CD4-positive, alpha-beta T cell treated with Interferon gamma for 1 hour (primary cell): ENCODE measurements around the gene SLC44A3.

ENCODE experiments used
- DNase-seq: peaks from one replicate; pipeline ENCODE4 v3.0.0-alpha.2; 2020

The SLC44A3 gene

DNA sequence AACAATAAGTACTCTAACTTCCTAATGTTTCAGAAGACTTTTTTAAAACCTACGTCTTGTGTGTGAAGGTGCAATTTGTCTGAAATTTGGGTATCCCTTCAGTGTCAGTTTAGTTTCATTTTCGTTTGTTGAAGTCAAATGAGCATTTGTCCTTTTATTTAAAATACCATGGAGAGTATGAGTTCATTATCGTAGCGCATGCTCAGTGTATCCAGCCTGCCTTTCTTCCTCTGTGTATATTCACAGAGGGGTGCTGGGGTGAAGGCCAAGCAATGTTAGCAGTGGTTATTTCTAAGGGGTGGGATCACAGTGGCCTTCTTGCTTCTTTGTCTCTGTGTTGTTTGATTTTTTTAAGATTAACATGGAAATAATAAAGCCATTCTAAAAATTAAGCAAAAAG, 63.5 kb downstream of the SLC44A3 start:
- no peak for DNase-seq

DNA sequence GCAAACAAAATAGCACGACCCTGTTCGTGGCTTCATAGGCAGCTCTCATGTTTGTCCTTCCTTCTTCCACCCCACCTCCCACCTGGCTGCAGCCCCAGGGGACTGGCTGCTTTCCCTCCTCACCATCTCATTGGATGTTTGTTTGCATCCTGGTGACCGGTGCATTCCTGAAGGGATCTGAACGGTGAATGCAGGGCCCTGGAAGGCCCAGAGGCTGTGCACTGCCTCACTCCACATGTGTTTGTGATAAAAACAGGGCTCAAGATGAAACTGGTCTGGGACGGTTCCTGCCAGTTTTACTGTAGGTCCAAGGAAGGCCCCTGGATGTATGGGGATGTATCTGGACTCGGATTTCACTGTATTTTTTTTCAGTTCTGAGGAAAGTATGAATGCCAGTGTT, 63.9 kb downstream of the SLC44A3 start:
- DNase-seq: no peak

DNA sequence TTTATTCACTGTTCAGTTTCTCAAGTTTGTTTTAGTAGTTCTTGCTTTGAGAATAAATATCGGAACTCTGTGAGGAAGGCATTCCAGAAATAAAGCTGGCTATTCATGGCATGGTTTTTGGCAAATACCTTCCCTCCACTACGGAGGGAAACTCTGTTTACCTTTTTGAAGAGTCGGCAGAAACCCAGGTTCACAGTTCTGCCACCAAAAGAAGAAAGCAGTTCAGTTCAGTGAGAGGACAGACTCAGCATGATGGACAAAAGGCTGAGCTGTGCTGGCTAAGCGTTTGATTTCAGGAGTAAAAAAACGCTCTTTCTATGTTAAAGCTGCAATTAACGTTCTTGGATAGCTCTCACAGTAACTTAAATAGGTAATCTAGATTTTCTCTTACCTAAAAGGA, 64.3 kb downstream of the SLC44A3 start:
- no peak for DNase-seq

DNA sequence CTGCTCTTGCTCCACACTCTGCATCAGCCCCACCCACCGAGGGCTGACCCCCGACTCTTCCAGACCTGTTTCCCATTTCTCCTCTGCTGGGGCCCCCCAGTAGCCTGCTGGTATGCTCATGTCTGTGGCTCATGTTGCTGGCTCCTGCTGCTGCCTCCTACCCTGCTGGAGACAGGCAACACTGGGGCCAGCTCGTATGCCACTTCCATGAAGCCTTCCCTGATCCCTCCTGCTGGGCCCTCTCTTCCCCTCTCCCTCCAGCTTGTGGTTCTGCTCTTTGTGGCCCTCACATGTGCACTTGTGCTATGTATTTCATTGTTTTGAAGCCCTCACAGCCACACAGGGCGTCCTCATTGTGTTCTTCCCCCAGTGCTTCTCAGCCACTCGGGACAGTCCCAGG, 66.2 kb downstream of the SLC44A3 start:
- no peak for DNase-seq

DNA sequence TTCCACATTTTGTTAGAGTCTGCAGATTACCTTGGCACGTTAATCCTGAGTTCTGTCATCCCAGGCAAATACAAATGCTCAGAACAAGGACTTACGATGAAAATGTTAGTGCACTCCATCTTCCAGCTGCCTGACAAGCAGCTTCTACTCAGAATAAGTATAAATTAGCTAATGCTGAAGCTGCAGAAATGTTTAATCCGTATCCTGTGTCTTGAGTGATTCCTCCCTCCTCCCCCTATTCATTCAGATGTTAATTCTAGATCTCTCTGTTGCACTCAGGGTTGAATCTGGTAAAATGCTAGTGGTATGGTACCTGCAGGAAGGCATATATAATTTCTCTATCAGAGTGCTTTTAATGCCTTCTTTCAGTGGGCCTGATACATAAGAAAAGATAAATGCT, 66.9 kb downstream of the SLC44A3 start:
- no peak for DNase-seq

DNA sequence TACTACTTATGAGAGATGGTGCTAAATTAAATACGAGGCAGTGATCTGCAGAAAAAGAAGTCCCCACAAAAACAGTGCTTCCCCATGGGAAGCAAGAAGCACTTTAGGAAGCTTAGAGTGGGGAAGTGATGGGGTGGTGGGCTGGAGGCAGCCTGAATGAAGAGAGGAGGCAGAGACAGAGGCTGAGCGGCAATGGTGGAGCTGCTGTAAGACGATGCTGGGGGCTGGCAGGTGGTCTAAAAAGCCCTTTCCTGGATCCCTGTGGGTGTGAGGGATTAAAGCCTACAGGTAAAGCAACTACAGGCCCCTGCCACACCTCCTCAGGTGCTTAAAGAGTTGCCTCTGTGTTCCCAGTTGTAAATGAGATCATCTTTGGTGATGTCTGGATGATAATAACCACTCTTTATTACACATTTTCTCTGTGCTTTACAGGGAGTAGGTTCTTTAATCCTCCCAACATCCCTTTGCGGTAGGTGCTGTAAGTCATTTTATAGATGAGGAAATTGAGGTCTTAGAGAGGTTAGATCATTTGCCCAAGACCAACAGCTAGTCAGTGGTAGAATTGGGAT, 67.5 kb downstream of the SLC44A3 start:
- DNase-seq: no peak

DNA sequence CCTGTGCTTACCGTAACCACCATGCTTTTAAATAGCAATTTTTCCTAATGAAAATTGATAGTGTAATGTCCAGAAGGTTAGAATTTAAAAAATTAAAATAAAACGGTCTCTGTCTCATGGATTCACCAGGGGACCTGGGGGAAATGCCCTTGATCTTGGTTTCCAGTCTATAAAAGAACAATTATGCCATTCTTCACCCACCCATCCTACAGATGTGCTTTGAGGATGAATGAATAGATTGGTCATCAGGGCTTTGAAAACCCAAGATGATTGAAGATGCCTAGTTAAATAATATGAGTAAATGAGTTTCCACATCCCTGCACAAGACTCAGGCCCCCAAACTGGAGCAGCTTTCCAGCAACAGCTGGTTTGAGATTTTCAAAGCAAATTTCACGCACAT, 68.0 kb downstream of the SLC44A3 start:
- no peak for DNase-seq

DNA sequence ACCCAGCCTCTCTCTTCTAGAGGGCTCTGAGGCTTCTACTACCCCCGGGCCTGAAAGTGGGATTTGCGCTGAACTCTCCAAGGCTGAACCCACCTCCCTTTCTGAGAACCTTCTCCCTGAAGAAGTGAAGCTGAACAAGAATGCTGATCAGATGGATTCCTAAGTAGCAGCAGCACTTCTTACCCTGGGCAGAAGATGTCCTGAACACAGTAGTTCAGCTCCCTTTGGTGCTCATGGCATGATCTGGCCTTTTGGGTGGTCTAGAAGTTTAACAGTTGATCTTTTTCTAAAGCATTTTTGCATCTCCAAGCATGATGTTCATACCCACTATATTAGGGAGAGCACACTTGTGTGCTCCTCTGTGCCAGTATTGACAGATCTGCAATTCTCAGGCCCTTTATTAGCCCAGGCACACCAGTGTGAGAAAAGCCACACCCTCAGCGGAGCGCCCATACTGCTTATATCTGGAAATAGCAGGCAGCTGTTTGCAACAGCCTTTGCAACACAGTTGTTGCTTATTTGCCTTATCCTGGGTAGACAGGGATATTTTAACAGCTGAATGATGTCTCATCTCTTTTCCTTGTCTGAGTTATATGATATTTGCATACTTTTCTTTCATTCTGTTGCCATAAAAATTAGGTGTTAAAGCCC, 72.6 kb downstream of the SLC44A3 start:
- DNase-seq: no peak

DNA sequence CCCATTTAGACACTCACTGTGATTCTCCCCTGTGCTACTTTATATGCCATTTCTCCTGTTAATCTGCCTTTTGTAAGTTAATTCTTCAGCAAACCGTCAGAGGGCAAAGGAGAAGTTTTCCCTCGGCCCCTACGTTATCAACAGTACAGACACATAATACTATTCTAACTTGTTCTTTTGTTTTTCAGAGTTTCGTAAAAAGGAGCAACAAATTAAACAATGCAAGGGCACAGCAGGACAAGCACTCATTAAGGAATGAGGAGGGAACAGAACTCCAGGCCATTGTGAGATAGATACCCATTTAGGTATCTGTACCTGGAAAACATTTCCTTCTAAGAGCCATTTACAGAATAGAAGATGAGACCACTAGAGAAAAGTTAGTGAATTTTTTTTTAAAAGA, 74.5 kb downstream of the SLC44A3 start:
- DNase-seq: no peak

DNA sequence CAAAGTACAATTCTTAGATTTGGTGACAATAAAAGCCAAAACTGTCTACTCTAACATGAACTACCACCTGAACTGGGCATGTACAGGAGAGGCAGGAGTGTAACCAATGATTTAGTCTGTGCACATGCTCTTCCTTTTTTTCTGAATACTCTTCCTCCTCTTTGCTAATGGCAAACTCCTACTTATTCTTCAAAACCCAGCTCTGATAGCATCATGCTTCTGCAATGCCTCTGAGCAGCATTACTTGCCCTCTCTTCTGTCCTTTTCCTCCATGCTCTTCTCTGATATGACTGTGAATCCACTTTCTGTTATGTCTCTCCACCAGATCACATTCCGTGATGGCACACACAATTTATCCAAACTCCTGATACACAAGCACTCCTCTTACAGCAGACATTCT, 75.4 kb downstream of the SLC44A3 start:
- DNase-seq: no peak

DNA sequence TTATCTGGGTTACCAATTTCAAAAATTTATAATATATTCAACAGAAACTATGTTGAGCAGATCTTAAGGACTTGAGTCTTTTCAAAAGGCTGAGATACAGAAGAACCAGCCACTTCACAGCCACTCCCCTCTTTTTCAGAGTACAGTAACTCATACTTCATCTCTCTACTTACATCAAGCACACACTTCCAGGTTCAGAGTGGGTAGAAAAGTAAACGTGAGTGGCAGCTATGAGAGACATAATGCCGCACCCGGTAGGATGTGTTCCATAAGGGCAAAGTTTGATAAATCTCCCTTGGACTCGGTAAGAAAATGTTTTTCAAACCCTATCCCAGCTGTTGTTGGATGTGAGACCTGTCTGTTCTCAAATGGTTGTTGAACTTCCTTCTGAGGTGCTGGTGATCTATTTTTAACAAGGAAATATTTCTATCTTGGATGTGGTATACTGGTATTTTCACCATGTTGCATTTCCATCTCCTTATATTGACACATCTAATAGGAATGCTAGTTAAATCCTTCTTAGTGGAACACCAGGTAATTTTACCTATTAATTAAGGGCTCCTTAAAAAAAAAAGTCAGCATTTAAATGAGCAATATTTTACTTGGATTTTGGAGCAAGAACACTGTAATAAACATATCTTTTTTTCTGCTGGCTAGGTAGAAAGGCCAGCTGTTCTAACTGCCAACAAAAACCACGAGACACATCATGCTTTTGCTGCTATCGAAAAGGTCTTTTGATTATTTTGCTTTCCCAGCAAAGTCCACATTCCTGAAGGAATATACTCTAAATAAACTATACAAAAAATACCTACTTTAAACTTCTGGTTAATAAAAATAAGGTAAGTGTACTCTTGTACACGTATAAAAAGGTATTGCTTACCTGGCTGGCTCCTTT, 78.6 kb downstream of the SLC44A3 start:
- DNase-seq: no peak

DNA sequence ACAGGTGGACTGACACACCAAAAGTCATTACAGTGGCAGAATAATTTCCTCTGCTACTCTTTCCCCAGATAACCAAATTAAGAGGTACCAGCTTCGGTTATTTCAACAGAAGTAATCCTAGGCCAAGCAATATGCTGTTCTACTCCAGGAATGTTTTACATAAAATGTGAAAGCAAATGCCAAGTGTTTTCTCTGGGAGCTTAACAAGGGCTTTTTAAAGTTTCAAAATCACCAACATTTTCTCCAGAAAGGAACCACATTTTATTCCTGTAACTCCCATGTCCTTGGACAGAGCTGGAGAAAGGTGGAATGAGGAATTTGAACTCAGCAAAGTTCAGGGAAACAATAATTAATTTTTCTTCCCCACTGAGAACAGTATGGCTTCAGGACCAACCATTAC, 79.6 kb downstream of the SLC44A3 start:
- DNase-seq: no peak

DNA sequence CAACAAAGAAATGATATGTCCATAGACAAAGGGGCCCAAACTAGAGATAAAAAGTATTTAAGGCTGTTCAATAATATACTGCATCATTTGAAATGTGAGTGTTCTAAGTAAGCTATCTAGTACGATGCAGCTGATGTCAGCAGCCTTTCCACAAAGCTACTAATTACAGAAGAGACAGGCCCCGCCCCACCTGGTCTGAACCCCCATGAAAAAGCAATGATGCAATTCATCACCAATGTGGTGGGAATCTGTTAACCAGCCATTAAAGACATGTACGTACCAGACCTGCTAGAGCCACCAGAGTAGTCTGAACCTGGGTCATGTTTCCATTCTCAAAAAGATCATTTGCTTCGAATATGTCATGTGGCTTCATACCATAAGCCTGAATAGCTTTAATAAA, 81.7 kb downstream of the SLC44A3 start:
- no peak for DNase-seq

DNA sequence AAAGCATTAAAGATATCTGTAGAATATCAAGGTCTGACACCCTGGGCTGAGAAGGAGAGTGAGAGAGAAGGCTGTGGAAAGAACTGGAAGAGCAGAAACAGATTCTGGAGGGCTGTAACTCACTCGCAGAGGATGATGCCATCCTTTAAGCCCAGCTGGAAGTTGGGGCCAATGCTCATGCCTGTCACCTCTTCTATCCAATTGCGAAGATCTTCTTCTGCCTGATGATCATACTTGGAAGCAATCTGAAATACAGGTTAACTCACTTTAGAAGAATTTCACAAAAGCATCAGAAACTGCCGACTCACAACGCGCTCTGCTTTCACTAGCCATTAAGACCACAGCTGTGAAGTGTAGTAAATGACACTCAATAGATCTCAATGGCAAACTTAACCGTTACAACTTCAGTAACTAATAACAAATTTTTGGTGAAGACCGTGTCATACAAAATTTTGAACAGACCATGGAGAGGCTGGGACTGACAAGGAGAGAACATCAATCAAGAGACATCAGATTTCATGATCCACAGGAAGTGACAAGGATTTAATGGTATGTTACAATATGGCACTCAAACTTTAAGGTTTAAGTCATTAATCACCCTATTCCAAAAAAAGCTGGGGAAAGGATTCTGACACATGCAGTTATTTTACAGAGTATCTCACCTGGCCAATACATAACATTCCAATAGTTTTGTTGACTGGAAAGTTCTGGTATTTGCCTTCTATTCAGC, 83.3 kb downstream of the SLC44A3 start:
- DNase-seq: no peak

DNA sequence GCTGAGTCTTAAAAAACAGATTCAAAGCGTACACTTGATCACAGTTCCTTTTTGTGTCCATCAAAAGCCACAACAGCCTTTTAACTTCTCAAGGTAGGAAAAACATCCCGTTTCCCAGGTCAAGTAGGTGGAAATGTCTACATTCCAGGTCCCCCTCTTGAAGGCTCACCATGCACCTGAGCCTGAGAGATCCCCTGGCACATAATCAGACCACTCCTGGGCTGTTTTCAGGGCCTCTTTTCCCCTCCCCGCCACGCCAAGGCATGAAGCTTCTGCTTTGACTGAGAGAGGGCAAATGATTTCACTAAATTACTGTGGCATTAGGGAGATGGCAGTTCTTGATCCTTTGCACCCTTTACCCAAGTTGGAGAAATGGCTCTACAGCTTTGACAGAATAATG, 85.0 kb downstream of the SLC44A3 start:
- no peak for DNase-seq

DNA sequence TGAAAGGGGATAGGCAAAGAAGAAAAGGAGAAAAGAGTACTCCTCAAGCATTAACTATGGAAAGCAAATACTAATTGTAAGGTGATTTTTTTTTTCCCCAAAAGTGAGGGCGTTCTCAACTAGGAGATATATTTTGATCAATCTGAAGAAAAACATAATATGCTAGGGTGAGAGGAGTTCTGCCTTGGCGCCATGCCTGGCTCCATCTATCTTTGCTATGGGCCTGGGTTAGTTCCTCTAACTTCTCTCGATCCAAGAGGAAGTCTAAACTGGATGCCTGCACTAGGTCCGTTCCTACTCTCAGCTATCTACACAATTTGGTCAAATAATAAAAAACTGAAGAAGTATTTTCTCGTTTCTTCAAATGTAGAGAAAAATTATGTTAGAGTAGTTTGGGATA, 86.2 kb downstream of the SLC44A3 start:
- no peak for DNase-seq

DNA sequence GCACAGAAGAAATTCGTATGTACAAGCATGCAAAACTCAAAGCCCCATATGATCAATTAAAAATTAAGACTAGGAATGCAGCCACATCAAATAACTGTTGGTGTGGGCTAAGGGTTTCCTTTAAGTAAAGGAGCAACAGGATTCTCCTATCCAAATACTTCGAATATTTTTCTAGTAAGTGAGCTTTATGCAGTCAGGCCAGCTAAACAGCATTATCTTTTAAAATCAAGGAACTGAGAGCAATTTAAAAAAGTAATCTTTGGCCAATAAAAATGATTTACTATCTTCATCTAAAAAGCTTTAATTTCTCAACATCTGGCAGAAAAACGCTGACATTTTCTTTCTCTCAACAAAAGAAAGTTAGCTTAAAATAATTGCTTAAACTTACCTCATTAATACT, 87.0 kb downstream of the SLC44A3 start:
- DNase-seq: no peak

DNA sequence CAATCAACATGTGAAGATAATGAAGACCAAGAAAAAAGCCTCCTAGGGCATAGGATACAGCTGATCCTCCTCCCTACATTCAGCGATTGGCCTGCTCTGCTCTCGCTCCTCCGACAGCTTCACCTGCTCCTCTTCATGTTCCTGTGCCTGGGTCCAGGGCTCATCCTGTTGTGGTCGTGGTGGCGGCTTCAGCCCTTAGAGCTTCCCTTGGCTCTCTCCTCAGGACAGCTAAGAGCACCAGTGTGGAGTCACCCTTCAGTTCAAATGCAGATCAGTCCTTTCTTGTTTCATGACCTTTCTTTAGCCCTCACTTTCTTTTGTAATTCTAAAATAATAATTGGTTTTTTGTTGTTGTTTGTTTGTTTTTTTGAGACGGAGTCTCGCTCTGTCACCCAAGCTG, 88.0 kb downstream of the SLC44A3 start:
- DNase-seq: no peak

DNA sequence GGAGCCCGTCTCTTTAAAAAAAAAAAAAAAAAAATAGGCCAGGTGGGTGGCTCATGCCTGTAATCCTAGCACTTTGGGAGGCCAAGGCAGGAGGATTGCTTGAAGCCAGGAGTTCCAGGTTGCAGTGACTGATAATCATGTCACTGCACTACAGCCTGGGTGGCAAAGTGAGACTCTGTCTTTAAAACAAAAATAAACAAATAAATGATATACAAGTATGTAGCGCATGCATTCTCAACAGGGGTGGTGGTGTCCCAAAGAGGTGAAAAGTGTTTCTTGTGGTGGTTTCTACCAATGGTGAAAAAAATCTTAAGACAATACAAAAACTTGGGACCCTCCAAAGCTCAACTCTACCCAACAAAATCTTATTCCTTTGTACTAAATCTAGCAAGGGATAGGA, 88.8 kb downstream of the SLC44A3 start:
- no peak for DNase-seq

DNA sequence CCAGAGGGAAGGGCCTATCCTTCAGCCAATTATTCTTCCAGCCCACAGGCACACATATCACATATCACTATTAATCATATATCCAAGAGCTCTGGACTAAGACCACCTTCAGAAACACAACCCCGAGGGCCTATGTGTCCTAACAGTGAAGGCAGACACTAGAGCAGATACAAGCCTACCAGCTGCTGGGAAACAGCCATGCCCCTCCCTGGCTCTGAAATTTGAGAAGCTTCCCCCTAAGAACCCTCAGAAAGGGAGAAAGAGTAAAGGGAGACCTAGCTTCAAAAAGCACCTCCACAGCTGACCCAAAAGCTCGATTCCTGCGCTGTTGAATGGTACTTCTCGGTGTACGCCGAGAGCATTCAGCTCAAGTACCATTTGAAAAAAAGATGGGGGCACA, 89.3 kb downstream of the SLC44A3 start:
- no peak for DNase-seq

DNA sequence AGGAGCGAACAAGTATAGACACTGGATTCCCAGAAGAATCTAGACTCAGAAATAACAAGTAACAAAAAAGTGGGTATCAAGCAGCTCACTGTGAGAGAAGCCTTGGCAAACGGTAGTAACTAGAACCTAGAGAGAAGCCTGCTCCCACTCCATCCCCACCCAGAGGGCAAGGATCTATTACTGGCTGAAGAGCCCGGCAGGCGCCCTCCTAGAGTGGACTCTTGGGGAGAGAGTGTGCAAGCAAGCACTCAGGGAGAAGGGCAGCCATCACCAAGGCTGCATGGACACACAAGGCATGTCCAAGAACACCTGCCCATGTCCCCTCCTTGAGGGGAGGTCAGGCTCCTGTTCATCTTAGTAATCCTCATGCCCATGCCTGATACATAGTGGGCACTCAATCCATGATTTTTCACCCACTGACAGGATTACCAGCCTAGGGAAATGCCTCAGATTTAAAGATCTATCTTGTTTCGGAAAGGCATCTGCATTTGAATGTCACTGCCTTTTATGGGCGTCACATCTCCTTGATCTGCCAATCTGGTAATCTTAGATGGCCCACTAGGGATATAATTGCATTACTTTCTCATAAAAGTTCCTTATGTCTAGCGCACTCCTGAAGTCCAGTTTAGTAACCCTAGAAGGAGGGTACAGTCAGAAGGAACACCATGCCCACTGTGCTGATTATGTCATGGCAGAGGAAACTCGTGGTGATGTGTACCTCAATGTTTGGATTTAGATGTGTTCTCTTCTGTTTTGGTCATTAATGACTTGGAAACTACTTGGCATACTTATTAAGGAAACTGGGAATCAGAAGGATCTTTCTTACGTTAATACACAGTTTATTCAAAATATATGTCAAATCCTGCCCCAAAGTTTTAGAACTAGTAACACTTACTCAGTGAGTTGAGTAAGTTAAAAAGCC, 92.4 kb downstream of the SLC44A3 start:
- DNase-seq: no peak

DNA sequence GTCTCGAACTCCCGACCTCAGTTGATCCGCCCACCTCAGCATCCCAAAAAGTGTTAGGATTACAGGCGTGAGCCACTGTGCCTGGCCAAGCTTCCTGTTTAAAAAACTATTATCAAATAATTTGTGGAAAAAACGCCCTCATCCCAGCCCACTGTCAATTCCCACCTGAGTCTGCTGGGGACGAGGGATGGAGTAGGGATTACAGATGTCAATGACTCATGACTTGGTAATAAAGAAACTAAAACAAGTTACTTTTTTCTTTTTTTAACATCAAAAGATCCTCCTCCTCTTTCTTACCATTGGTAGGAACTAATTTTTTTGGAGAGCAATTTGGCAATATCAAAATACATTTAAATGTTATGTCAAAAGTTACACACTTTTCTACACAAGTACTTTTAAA, 97.1 kb downstream of the SLC44A3 start:
- no peak for DNase-seq
